OCI-LY1 (cell line): ENCODE results near the gene WDR35.

Source experiments
- H2AFZ ChIP-seq: fragments of 200-600 bp; sonication (generic), shearing (Covaris generic); 2 replicates; pipeline ENCODE4 v1.6.0; 2014; ENCODE audit warnings: antibody characterized with exemption, mild to moderate bottlenecking, low read length
- H3F3A ChIP-seq: fragments of 200-600 bp; sonication (generic), shearing (Covaris generic); 2 replicates; pipeline ENCODE4 v1.6.0; 2014; ENCODE audit warnings: mild to moderate bottlenecking, antibody characterized with exemption, low read length, moderate library complexity; ENCODE audit not compliant: insufficient read depth
- H3K27ac ChIP-seq: fragments of 200-600 bp; sonication (generic); 2 replicates; pipeline ENCODE4 v1.5.1; 2014; ENCODE audit warnings: low read length, mixed run types, mild to moderate bottlenecking, low read depth; ENCODE audit not compliant: poor library complexity, severe bottlenecking
- H3K27me3 ChIP-seq: fragments of 200-600 bp; sonication (generic); 2 replicates; pipeline ENCODE4 v1.6.0; 2014; ENCODE audit warnings: antibody characterized with exemption, mild to moderate bottlenecking, low read length, moderate library complexity; ENCODE audit not compliant: insufficient read depth
- H3K36me3 ChIP-seq: fragments of 200-600 bp; sonication (generic); 2 replicates; pipeline ENCODE4 v1.6.1; 2014; ENCODE audit warnings: mild to moderate bottlenecking, antibody characterized with exemption, low read length, moderate library complexity, mixed read lengths; ENCODE audit not compliant: insufficient read depth
- H3K4me1 ChIP-seq: fragments of 200-600 bp; sonication (generic); 2 replicates; pipeline ENCODE4 v1.5.1; 2014; ENCODE audit warnings: mild to moderate bottlenecking, low read length, moderate library complexity; ENCODE audit not compliant: insufficient read depth, severe bottlenecking
- H3K4me2 ChIP-seq: fragments of 200-600 bp; sonication (generic), shearing (Covaris generic); 2 replicates; pipeline ENCODE4 v1.6.1; 2014; ENCODE audit warnings: low read length
- H3K4me3 ChIP-seq: fragments of 200-600 bp; sonication (generic); 2 replicates; pipeline ENCODE4 v1.5.1; 2014; ENCODE audit warnings: low read length, low read depth, mild to moderate bottlenecking, mixed read lengths; ENCODE audit not compliant: poor library complexity, severe bottlenecking
- H3K79me2 ChIP-seq: fragments of 200-600 bp; shearing (Covaris generic); 2 replicates; pipeline ENCODE4 v1.6.1; 2016; ENCODE audit warnings: mixed run types, low read length, mixed read lengths; ENCODE audit not compliant: insufficient read depth
- H3K9ac ChIP-seq: fragments of 200-600 bp; sonication (generic), shearing (Covaris generic); 2 replicates; pipeline ENCODE4 v1.6.1; 2014; ENCODE audit warnings: mild to moderate bottlenecking, low read length, mixed read lengths
- H3K9me2 ChIP-seq: fragments of 200-600 bp; sonication (generic), shearing (Covaris generic); 2 replicates; pipeline ENCODE4 v1.6.1; 2014; ENCODE audit warnings: low read depth, mild to moderate bottlenecking, low read length, mixed read lengths
- H3K9me3 ChIP-seq: fragments of 200-600 bp; shearing (Covaris generic); 2 replicates; pipeline ENCODE4 v1.6.1; 2014; ENCODE audit warnings: low read length, mixed read lengths
- H4K20me1 ChIP-seq: fragments of 200-600 bp; sonication (generic), shearing (Covaris generic); 2 replicates; pipeline ENCODE4 v1.6.0; 2016; ENCODE audit warnings: mild to moderate bottlenecking, low read length; ENCODE audit not compliant: insufficient read depth
- CTCF ChIP-seq: fragments of 200-600 bp; sonication (generic), shearing (Covaris generic); IDR thresholded peaks from 2 replicates; pipeline ENCODE4 v1.5.1; 2017; ENCODE audit warnings: mild to moderate bottlenecking, antibody characterized with exemption, low read length, moderate library complexity, mixed read lengths
- EZH2 ChIP-seq: fragments of 200-600 bp; sonication (generic), shearing (Covaris generic); IDR thresholded peaks from 2 replicates; pipeline ENCODE4 v1.8.0; 2017; ENCODE audit warnings: borderline replicate concordance, mixed run types, mild to moderate bottlenecking, antibody characterized with exemption, low read length, moderate library complexity, mixed read lengths

Gene WDR35

GRCh38 chr2:20012032-20012281 is 22.1 kb upstream of the WDR35 start:
- Histone ChIP-seq H3K9me2 (no peaks in the 10 kb centered on the region), H2AFZ (no peak overlapping the region)

DNA sequence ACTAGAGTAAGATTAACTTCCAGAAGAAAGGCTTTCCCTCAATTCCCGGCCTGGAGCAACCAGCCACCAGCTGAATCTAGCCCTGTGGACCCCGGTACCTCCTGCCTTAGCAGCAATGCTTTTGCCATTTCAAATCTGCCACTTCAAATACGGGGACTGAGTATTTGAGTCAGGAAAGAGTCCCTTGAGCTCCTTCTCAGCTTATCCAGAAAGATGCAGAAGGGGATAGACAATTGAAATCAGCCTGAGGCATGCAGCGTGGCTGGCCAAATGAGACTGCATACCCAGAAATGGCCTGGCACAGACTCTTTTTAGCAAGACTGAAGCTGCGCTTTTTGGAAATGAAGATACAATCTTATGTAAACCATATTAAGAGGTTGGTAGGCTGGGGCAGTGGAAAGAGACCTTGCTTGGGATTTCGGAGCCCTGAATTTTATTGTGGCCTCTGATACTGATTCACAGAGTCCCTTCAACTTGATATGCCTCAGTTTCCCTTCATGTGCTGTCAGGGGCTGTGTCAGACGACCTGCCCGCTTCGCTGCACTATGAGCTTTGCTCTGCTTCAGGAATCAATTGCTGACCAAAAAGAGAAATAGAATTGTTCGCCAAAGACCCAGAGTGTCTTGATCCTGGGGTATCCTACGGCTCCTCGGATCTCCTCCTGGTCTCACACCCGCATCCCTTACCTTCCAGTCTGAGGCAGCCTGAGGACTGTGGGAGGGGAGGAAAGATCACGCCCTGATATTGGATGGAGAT is 21.5 kb upstream of the WDR35 start:
- Histone ChIP-seq H3K79me2 (no peaks in the 10 kb centered on the region), H3F3A (no peaks in the 10 kb centered on the region), H2AFZ (no peak overlapping the region), H3K4me2 (no peak overlapping the region), H3K4me3 (no peak overlapping the region), H4K20me1 (no peaks in the 10 kb centered on the region), H3K27ac (no peak overlapping the region), H3K27me3 (no peaks in the 10 kb centered on the region), H3K36me3 (no peaks in the 10 kb centered on the region), H3K4me1 (no peaks in the 10 kb centered on the region), H3K9me3 (no peaks in the 10 kb centered on the region), H3K9ac (no peak overlapping the region), H3K9me2 (no peaks in the 10 kb centered on the region)
- TF ChIP-seq EZH2, result no peak
- no peak for TF ChIP-seq CTCF

More at GRCh38 chr2:20012032-20012281, 22.1 kb upstream of the WDR35 start:
- Histone ChIP-seq H3K4me1 (no peaks in the 10 kb centered on the region), H4K20me1 (no peaks in the 10 kb centered on the region), H3K36me3 (no peaks in the 10 kb centered on the region), H3K79me2 (no peaks in the 10 kb centered on the region), H3K27me3 (no peaks in the 10 kb centered on the region), H3K9ac (no peak overlapping the region), H3K4me2 (no peak overlapping the region), H3K27ac (no peak overlapping the region), H3F3A (no peaks in the 10 kb centered on the region), H3K9me3 (no peaks in the 10 kb centered on the region), H3K4me3 (no peak overlapping the region)
- no peak for TF ChIP-seq CTCF
- no peak for TF ChIP-seq EZH2

DNA sequence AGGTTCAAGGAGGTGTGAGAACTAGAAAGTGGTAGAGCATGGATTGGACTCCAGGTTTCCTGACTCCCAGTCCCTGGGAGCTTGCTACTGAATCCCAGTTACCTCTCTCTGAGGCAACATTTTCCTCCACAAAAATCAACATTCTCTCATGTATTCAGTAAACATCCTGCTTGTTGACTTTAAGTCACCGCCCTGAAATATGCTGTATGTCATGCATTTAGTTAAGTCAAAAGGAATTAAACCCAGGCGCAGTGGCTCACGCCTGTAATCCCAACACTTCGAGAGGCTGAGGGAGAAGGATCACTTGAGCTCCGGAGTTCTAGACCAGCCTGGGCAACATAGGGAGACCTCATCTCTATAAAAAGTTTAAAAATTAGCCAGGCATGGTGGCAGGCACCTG is 18.8 kb upstream of the WDR35 start:
- H3K27ac ChIP-seq, result no peak overlapping the region
- peaks cover 3% of the 10 kb centered on the region; the same call in 1 of the 2 replicates for H3K27me3 ChIP-seq
- no peaks in the 10 kb centered on the region for H3K79me2 ChIP-seq
- no peaks in the 10 kb centered on the region for H4K20me1 ChIP-seq
- no peaks in the 10 kb centered on the region for H3F3A ChIP-seq
- H3K4me2 ChIP-seq, result no peak overlapping the region
- no peak overlapping the region for H3K4me3 ChIP-seq
- H3K36me3 ChIP-seq, result no peaks in the 10 kb centered on the region
- H3K9me3 ChIP-seq, result no peaks in the 10 kb centered on the region
- TF ChIP-seq EZH2 (no peak), CTCF (no peak)
- no peaks in the 10 kb centered on the region for H3K4me1 ChIP-seq
- H2AFZ ChIP-seq, result no peak overlapping the region
- no peak overlapping the region for H3K9ac ChIP-seq
- no peaks in the 10 kb centered on the region for H3K9me2 ChIP-seq
